Osteoblast (primary cell): Measurements from ENCODE around the gene HPCAL1. TPM values are rescaled to one million over a fixed set of nuclear protein-coding genes. Genes with fewer than 3 reads are reported as not detected.

Source experiments
- DNase-seq: peaks from one replicate; pipeline ENCODE4 v3.0.0; 2011; ENCODE audit warnings: low spot score, mixed read lengths; ENCODE audit not compliant: insufficient read length; ENCODE audit errors: missing footprints
- H2AFZ ChIP-seq: 2 replicates; pipeline ENCODE4 v1.6.0; 2011; ENCODE audit warnings: mild to moderate bottlenecking, low read length
- H3K27ac ChIP-seq: 2 replicates; pipeline ENCODE4 v1.5.1; 2011; ENCODE audit warnings: mild to moderate bottlenecking, low read depth, low read length, moderate library complexity
- H3K27me3 ChIP-seq: 2 replicates; pipeline ENCODE4 v1.6.0; 2012; ENCODE audit warnings: mild to moderate bottlenecking, control low read depth, inconsistent platforms, low read length, moderate library complexity; ENCODE audit not compliant: insufficient read depth
- H3K36me3 ChIP-seq: 2 replicates; pipeline ENCODE4 v1.5.1; 2011; ENCODE audit warnings: mild to moderate bottlenecking, low read length, control low read depth, moderate library complexity; ENCODE audit not compliant: insufficient read depth
- H3K4me1 ChIP-seq: 2 replicates; pipeline ENCODE4 v1.5.1; 2011; ENCODE audit warnings: mild to moderate bottlenecking, low read length, control low read depth, moderate library complexity; ENCODE audit not compliant: insufficient read depth
- H3K4me2 ChIP-seq: 2 replicates; pipeline ENCODE4 v1.6.0; 2011; ENCODE audit warnings: mild to moderate bottlenecking, low read length; ENCODE audit not compliant: insufficient read depth
- H3K4me3 ChIP-seq: fragments of 200-600 bp; sonication (generic); 3 replicates; pipeline ENCODE4 v1.5.1; 2012; ENCODE audit warnings: mild to moderate bottlenecking, low read length, inconsistent platforms; ENCODE audit not compliant: insufficient read depth
- H3K79me2 ChIP-seq: 2 replicates; pipeline ENCODE4 v1.6.0; 2012; ENCODE audit warnings: mild to moderate bottlenecking, low read length, control low read depth, inconsistent platforms; ENCODE audit not compliant: insufficient read depth
- H3K9me3 ChIP-seq: 2 replicates; pipeline ENCODE4 v1.5.1; 2011; ENCODE audit warnings: low read depth, low read length, control low read depth
- H4K20me1 ChIP-seq: 2 replicates; pipeline ENCODE4 v1.6.0; 2012; ENCODE audit warnings: mild to moderate bottlenecking, low read length, control low read depth; ENCODE audit not compliant: insufficient read depth
- total RNA-seq: library from RNA; depleted of rRNA; stranded (reverse); fragments of >200 nt; gene quantifications from 2 replicates; pipeline ENCODE4 v1.2.3, GENCODE V29; 2012
- TF ChIP-seq, protein P1 (sequence below): IDR thresholded peaks from 2 replicates; pipeline ENCODE4 v1.5.1; 2011; ENCODE audit warnings: mild to moderate bottlenecking, low read depth, low read length, moderate library complexity; ENCODE audit errors: extremely low read depth

The HPCAL1 gene
- total RNA-seq, 1 donor = 57.2 TPM

GRCh38 chr2:10415640-10416039, 112.9 kb downstream of the HPCAL1 start:
- H3K9me3 ChIP-seq = no peaks in the 10 kb centered on the region
- H3K79me2 ChIP-seq = peaks cover 47% of the 10 kb centered on the region
- no peak overlapping the region for H2AFZ ChIP-seq
- no peak overlapping the region for H3K4me3 ChIP-seq
- H3K4me1 ChIP-seq = peaks cover 11% of the 10 kb centered on the region
- H4K20me1 ChIP-seq = peaks cover 38% of the 10 kb centered on the region
- peaks cover 14% of the 10 kb centered on the region for H3K36me3 ChIP-seq
- no peaks in the 10 kb centered on the region for H3K27me3 ChIP-seq
- H3K4me2 ChIP-seq = no peak overlapping the region
- no peak overlapping the region for H3K27ac ChIP-seq
- TF ChIP-seq, protein P1, sequence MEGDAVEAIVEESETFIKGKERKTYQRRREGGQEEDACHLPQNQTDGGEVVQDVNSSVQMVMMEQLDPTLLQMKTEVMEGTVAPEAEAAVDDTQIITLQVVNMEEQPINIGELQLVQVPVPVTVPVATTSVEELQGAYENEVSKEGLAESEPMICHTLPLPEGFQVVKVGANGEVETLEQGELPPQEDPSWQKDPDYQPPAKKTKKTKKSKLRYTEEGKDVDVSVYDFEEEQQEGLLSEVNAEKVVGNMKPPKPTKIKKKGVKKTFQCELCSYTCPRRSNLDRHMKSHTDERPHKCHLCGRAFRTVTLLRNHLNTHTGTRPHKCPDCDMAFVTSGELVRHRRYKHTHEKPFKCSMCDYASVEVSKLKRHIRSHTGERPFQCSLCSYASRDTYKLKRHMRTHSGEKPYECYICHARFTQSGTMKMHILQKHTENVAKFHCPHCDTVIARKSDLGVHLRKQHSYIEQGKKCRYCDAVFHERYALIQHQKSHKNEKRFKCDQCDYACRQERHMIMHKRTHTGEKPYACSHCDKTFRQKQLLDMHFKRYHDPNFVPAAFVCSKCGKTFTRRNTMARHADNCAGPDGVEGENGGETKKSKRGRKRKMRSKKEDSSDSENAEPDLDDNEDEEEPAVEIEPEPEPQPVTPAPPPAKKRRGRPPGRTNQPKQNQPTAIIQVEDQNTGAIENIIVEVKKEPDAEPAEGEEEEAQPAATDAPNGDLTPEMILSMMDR = no peak
- no peak for DNase-seq

DNA sequence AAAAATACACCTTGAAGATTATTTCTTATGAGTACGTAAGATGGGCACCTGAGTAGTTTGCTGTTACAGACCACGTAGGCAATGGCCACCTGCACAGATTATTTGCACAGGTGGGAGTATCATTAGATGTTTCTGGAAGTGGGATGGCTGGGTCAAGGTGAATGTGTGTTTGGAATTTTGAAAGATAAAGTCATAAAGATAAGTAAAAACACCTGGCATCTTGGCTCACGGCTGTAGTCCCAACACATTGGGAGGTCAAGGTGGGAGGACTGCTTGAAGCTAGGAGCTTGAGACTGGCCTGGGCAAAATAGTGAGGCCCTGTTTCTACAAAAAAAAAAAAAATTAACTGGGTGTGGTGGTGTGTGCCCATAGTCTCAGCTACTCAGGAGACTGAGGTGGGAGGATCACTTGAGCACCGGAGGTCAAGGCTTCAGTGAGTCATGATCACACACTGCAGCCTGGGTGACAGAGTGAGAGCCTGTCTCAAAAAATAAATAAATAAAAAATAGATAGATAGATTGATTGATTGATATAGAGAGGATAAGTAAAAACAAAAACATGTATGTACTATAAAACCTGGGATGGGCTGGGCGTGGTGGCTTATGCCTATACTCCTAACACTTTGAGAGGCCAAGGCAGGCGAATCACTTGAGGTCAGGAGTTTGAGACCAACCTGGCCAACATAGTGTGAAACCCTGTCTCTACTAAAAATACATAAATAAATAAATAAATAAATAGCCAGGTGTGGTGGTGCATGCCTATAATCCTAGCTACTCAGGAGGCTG, 115.0 kb downstream of the HPCAL1 start:
- Histone ChIP-seq H3K9me3 (no peaks in the 10 kb centered on the region), H3K4me3 (no peak overlapping the region), H3K27me3 (no peaks in the 10 kb centered on the region), H3K27ac (no peak overlapping the region), H3K36me3 (peaks cover 16% of the 10 kb centered on the region), H3K79me2 (peaks cover 36% of the 10 kb centered on the region), H3K4me2 (no peak overlapping the region), H3K4me1 (peaks cover 11% of the 10 kb centered on the region), H2AFZ (no peak overlapping the region), H4K20me1 (peaks cover 37% of the 10 kb centered on the region)
- no peak for DNase-seq
- TF ChIP-seq, protein P1 = no peak

GRCh38 chr2:10419553-10420257, 117.0 kb downstream of the HPCAL1 start:
- TF ChIP-seq, protein P1 = no peak
- H3K4me3 ChIP-seq = no peak overlapping the region
- no peak overlapping the region for H3K4me2 ChIP-seq
- DNase-seq = peak; percentile 3
- no peaks in the 10 kb centered on the region for H3K9me3 ChIP-seq
- peaks cover 23% of the 10 kb centered on the region for H4K20me1 ChIP-seq
- peaks cover 22% of the 10 kb centered on the region for H3K36me3 ChIP-seq
- no peaks in the 10 kb centered on the region for H3K4me1 ChIP-seq
- peaks cover 17% of the 10 kb centered on the region for H3K79me2 ChIP-seq
- H2AFZ ChIP-seq = no peak overlapping the region
- no peaks in the 10 kb centered on the region for H3K27me3 ChIP-seq
- H3K27ac ChIP-seq = no peak overlapping the region

DNA sequence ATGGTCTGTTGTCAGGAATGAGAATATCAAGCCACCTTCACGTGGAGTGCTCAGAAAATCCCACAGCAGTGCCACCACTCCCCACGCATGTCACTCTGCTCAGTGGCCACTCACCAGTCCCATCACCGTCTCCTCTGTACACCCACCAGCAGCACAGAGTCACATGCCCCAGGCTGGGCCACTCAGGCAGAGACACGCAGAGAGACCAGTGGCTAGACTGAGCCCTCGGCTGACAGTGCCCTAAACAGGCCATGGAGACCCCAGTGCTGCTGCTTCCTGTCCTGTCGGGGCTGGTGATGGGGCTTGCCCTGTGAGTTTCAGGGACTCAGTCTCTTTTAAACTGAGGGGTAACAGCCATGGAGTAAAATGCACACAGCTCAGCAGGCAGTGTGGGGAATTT, 119.5 kb downstream of the HPCAL1 start:
- no peak overlapping the region for H3K4me2 ChIP-seq
- H3K79me2 ChIP-seq = peaks cover 5% of the 10 kb centered on the region
- no peak overlapping the region for H3K4me3 ChIP-seq
- no peaks in the 10 kb centered on the region for H3K27me3 ChIP-seq
- no peak overlapping the region for H2AFZ ChIP-seq
- H3K9me3 ChIP-seq = no peaks in the 10 kb centered on the region
- TF ChIP-seq, protein P1 = no peak
- H3K4me1 ChIP-seq = no peaks in the 10 kb centered on the region
- DNase-seq = peak; percentile 34
- H3K27ac ChIP-seq = no peak overlapping the region
- H4K20me1 ChIP-seq = peaks cover 12% of the 10 kb centered on the region
- H3K36me3 ChIP-seq = peaks cover 34% of the 10 kb centered on the region
